ENCODE results near the gene DYRK1A.
"Not testable (repeated sequence)": the region's sequence is repeated elsewhere in the genome, so short reads cannot be mapped to it uniquely, and the experiment has no call there.

DYRK1A gene

DNA sequence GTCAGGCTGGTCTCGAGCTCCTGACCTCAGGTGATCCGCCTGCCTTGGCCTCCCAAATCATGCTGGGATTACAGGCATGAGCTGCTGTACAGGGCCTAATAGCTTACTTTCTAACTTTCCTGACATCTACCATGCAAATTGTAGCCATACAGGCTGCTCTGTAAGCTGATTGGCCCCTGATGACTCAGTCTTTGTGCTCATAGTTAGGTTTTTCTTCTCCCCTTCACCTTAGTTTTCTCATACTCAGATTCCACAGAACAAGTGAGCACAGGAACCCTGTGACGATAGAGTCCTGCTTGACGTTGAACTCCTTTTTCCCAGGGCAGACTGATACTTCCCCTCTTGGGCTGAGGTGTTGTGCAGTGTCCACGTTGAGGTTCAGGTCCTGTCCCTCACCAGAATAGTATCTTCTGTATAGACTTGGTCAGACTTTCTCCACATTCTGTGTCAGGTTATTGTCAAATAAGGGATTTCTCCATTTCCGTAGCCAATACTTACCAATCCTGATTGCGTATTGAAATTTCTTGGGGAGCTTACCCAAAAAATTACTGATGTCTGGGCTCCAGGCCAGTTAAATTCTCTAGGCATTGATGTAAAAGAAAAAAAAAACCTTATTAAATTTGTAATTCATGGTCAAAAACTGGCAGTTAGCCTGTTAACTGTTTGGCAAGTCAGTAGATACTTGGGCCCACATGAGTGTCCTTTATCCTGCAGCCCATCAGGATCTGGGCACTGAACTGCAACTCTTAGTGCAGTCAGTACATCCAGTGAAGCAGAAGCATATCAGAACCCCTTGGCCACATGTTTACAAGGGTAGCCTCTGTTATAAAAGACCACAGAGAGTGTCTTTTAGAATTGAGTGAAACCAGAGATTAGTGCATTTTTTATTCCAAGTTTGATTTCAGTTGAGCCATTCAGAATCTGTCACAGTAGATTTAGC, 118.2 kb downstream of the DYRK1A start:
- no peak for DNase-seq (ENCODE audit: low read depth)

DNA sequence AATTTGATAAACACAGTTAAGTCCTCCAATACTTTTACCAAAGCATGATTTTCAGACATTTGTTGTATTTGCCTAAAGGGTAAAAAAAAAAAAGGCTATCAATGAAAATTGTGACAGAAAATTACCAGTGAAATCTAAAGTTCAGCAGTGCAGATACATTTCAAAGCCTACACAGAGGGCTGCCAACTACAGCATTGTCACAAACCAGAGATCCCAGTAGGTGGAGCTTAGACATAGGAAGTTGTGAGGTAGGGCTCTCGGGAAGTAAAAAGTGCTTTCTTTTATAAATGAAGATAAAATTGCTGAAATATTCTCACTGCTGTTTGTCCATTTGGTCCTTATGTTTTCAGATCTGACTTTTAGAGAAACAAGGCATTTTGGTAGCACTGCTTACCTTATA, 123.0 kb downstream of the DYRK1A start:
- no peak for DNase-seq (ENCODE audit: low read depth)

DNA sequence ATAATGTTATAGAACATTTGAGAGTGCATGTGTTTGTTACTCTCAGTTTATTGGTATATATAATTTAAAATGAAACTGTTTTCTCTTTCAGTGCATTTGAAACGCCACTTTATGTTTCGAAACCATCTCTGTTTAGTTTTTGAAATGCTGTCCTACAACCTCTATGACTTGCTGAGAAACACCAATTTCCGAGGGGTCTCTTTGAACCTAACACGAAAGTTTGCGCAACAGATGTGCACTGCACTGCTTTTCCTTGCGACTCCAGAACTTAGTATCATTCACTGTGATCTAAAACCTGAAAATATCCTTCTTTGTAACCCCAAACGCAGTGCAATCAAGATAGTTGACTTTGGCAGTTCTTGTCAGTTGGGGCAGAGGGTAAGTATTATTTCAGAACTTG, 123.5 kb downstream of the DYRK1A start:
- DNase-seq (ENCODE audit: low read depth): no peak

DNA sequence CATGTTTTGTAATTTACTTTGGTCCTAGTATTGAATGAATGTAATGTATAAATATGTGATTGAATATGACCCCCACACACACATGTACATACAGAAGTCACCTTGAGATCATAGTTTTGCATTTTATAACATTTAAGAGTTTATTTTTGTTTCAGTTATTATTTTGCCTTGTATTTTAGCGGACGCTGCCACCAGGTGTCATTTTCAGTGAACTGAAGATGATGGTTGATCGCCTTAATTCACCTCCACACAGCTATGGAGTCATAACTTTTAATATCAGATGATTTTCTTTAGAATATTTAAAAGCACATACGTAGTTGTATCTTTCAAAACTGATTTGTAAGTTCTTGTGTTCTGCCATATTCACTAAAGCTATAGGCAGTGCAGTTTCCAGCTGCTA, 130.4 kb downstream of the DYRK1A start:
- DNase-seq (ENCODE audit: low read depth): no peak

DNA sequence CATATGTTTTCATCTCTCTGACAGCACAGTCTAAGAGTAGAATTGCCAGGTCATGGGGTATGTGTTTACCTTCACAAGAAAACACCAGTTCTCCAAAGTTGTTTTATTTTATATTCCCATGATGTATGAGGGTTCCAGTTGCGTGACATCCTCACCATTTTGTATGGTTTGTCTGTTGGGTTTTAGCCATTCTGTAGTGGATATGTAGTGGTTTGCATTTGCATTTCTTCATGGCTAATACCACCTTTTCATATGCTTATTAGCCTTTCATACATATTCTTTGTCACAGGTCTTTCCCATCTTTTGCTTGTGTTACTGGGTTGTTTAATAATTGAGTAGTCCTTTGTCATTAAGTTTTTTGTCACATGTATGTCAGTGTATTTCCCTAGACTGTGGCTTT, 132.1 kb downstream of the DYRK1A start:
- no peak for DNase-seq (ENCODE audit: low read depth)

DNA sequence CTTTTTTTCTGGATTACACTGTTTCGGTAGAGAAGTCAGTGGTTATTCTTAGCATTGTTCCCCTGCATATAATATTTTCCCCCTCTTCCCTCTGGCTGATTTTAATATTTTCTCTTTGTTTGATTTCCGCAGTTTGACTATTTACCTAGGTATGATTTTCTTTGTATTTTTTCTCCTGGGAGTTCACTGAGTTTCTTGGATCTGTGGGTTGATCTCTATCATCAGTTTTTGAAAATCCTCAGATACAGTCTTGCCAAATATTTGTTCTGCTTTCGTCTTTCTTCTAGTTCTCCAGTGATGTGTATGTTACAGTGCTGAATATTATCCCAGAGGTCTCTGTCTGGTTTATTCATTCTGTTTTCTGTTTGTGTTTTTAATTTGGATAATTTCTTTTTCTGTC, 136.4 kb downstream of the DYRK1A start:
- DNase-seq (ENCODE audit: low read depth): no peak

DNA sequence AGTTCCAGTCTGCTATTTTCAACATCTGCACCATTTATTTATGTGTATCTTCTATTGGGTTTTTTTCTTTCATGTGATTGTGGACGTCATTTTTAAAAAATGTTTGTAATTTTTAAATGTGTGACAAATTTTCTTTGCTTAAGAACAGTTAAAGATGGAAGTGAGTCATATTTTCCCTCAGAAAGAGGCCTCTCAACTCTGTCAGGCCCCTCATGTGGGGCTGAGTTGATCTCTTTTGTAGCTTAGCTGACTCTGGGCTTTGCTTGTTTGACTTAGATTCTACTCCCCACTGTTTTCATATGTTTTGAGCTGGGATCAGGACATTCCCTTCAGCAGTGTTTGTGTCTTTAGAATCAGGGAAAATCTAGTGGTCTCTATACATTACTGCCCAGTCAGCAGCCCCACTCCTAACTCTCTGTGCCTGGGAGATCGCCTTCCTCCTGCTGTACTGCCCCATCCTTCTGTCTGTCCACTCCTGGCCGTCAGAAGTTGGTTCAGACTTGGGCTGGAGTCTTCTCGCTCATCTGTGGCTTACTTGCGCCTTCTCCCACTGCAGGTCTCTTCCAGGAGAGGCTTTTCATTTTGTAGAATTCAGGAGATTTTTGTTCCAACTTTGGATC, 137.4 kb downstream of the DYRK1A start:
- DNase-seq (ENCODE audit: low read depth): peak; percentile 30

DNA sequence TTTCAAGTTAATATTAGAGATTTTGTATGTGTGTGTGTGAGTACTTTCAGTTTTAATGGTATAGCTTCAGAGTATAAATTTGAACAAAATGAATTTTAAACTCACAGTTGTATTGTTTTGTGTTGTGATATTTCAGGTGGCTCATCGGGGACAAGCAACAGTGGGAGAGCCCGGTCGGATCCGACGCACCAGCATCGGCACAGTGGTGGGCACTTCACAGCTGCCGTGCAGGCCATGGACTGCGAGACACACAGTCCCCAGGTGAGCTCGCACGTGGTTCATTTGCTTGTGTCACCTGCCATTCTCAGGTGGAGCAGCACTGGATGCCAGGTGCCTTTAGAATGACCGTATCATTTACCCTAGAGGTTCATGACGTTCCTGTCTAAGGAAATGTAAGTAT, 139.4 kb downstream of the DYRK1A start:
- DNase-seq (ENCODE audit: low read depth): no peak

DNA sequence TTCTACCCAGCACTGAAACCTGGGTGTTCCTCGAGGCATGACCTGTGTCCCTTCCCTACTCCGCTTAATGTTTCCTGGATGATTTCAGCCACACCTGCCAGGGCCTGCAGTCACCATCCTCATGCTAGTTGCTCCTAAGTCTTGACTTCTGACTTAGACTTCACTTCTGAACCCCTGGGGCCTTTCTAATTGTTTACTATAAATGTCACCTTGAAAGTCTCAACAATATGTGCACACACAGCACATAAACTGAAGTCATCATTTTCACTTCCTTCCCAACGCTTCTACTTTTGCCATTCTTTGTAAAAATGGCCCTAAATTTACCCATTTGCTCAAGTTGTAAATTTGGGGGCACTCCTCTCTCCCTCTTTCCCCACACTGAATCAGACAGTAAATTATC, 141.1 kb downstream of the DYRK1A start:
- no peak for DNase-seq (ENCODE audit: low read depth)

DNA sequence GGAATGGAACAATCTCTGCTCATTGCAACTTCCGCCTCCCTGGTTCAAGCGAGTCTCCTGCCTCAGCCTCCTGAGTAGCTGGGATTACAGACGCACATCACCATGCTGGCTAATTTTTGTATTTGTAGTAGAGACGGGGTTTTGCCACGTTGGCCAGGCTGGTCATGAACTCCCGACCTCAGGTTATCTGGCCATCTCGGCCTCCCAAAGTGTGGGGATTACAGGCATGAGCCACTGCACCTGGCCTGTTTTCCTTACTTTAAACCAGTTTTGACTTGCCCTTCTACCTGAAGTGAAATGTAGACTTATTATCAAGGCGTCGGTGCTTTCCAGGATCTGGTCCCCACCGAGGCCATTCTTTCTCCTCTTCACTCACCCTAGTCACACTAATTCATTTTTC, 141.8 kb downstream of the DYRK1A start:
- DNase-seq (ENCODE audit: low read depth): no peak

DNA sequence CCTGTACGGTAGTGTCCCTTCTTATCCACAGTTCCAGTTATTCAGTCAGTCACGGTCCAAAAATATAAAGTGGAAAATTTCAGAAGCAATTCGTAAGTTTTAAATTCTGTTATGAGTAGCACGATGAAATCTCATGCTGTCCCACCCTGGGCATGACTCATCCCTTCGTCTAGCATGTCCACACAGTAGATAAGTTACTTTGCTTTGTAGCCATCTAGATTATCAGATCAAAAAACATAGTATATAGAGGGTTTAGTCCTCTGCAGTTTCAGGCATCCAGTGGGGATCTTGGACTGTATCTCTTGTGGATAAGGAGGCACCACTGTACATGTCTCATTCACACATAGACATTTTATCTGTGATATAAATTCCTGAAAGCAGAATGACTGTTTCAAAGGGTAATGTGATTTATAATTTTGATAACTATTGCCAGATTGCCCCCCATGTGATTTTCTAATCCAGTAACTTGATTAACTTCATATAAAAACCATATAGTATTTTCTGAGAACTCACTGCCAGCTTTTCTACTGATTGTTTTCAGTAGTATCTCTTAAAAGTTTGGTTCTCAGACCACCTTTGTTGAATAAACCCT, 143.3 kb downstream of the DYRK1A start:
- peak; percentile 29 for DNase-seq (ENCODE audit: low read depth)

DNA sequence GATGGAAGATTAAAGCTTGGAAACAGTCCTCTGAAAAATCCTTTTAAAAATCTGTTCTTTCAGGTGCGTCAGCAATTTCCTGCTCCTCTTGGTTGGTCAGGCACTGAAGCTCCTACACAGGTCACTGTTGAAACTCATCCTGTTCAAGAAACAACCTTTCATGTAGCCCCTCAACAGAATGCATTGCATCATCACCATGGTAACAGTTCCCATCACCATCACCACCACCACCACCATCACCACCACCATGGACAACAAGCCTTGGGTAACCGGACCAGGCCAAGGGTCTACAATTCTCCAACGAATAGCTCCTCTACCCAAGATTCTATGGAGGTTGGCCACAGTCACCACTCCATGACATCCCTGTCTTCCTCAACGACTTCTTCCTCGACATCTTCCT, 145.3 kb downstream of the DYRK1A start:
- no peak for DNase-seq (ENCODE audit: low read depth)

DNA sequence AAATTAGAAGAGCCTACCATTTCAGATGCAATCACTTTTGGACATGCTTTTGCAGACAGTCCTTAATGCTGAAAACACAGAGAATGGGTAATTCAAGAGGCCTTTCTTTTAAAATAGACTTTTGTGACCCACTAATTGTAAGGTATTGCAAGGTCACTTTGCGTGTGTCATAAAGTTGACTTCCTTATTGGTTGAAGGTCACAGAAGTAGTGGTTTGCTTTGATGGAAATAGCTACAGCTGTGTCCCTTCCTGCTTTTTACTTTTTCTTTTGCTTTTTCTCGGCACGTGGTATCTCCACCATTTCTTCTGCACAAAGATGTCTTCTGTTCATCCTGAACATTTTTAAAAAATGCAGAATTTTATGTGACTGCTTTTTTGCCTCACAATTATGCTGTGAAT, 146.8 kb downstream of the DYRK1A start:
- DNase-seq (ENCODE audit: low read depth): no peak

DNA sequence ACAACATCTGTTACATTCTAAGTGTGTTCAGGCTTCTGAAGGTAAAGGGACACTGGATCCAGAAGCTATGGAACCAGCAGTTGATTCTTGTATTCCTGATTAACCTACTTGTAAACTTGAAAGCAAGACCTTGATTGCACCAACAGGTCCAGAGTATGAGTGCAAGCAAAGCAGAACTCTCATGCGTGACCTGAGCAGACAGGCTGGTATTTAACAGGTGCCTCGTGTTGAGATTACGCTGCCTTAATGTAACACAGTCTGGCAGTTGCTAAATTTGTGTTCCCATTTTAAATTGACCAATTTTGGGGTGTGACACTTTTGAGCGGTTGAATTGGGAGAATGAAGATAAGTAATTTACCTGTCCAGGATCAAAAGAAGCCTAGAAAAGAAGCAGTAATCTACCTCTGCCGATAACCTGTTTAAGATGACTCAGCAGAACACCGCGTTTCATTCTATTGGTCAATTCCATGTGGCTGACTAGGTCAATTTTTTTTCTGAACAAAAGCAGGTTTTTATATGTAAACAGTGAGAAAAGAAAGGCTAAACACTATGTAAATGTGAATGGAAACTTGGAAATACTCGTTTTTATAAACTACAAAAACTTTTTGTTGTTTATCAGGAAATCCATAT, 147.6 kb downstream of the DYRK1A start:
- DNase-seq (ENCODE audit: low read depth): no peak

DNA sequence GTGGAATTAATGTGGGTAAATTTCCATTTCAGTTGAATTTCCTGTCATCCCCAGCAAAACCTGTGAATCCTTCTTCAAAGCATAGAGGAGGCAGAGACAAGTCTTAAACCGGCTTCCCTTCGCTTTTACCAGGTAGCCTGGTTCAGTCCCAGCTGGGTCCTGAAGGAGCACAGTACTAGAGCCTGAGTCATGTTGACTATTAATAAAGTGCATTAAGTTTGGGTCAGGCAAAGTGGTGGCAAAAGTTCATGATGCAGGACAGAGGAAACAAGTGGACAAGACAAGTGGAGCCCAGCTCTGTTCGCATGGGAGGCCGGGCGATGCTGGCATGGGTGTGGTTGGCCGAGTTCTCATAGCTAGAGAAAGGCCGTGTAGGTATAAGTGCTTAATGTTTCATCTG, 150.4 kb downstream of the DYRK1A start:
- no peak for DNase-seq (ENCODE audit: low read depth)

DNA sequence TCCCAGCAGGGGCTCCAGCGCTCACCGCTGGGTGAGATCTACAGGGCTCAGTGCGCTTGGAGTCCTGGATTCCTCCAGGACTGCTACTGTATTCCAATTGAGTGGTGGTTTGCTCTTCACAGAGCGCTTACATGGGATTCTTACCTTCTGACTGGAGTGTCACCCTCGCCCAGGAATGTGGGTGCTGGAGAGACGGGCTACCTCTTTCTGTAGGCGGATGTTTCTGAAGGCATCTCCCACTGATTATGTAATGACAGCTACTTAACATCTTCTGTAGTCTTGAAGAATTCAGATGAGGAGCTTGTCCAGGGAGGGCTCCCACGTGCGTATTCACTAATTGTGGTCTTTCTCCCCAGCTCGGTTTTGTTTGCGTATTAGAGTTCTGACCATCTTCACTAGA, 154.2 kb downstream of the DYRK1A start:
- no peak for DNase-seq (ENCODE audit: low read depth)

DNA sequence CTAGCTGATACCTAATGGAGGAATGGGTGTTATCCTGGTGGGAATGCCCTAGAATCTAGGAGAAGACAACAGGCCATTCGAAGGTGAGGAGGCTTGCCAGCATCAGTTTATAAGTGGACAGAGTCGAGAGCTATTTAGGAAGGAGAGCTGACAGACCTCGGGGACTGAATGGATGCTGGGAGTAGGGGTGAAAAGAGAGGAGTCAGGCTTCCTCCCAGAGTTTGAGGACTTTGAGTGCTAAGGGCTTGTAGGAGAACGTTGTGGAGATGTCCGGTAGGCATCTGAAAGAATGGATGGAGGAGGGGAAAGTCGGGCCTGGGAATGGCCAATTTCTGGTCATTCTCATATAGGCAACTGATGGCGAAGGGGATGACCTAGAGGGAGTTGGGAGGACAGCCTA, 155.1 kb downstream of the DYRK1A start:
- DNase-seq (ENCODE audit: low read depth): no peak

DNA sequence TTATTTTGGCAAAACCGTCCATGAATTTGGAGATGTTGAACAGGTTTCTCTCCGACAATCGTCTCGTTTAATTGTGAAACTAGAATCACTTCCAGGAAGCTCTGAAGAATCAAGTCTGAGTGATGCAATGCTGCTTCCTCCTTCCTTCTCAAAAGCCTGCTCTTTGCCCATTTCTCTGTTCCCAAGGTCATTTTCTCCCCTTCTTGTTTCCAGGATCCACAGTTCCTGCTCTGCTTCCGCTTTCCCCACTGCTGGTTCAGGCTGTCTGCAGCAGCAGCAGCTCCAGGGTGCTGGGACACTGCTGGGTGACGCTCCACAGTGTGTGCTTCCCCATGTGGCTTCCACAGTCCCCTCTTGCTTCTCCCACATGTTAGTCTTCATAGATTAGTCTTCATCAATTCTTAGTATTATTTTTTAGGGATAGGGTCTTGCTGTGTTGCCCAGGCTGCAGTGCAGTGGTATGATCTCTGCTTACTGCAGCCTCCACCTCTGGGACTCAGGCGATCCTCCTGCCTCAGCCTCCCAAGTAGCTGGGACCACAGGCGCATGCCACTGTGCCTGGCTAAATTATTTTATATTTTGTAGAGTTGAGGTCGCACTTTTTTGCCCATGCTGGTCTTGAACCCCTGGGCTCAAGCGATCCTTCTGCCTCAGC, 156.2 kb downstream of the DYRK1A start:
- DNase-seq (ENCODE audit: low read depth): no peak

DNA sequence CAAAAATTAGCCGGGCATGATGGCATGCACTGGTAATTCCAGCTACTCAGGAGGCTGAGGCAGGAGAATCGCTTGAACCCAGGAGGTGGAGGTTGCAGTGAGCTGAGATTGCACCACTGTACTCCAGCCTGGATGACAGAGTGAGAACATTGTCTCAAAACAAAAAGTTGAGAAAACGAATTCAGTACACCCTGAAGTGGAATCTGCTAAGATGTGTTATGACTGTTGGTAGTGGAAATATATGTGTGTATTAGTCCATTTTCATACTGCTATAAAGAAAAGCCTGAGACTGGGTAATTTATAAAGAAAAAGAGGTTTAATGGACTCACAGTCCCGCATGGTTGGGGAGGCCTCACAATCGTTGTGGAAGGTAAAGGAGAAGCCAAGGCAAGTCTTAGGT, 158.4 kb downstream of the DYRK1A start:
- not testable (repeated sequence) for DNase-seq (ENCODE audit: low read depth)

DNA sequence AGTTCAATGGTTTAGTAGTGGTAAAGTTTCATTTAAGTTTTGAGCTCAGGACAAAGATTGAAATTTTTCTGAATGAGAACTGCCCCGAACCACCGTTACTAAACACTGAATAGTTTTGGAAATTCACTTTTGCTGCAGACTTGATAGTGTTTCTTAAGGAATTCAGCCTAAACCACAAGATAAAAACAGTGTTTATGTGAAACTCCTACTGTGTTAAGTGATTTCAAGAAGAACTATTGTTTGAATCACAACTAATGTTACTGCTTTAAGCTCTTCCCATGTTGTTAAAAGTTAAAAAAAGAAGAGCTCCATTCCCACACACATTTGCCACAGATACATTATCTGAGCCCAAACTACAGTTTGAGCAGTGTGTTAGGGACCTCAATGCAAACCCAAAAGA, 159.2 kb downstream of the DYRK1A start:
- DNase-seq (ENCODE audit: low read depth): no peak

DNA sequence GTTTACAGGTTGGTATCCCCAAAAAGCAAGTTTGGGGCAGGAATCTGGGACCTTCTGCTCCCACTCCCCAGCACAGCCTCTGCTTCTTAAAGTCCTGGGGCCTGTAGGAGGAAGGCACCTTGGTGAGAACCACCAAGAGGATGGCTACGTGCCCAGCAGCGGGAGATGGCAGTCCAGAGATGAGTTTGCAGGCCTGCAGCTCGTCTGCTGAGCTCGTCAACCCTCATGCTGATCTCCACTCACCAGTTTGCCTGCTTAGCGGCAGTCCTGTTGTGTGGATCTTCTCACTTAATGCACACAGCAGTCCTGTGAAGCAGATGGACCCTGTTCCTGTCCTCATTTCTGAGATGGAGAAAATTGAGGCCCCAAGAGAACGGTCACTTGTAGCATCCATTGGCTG, 160.5 kb downstream of the DYRK1A start:
- DNase-seq (ENCODE audit: low read depth): no peak

DNA sequence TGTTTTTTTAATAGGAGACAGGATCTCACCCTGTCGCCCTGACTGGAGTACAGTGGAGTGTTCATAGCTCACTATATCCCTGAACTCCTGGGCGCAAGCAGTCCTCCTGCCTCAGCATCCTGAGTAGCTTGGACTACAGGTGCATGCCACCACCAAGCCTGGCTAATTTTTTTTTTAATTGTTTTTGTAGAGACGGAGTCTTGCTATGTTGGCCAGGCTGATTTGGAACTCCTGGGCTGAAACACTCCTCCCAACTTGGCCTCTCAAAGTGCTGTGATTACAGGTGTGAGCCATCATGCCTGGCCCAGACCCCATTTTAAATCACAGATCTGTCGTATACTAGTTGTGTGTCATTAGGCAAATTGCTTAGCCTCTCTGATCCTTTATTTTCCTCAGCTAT, 161.1 kb downstream of the DYRK1A start:
- DNase-seq (ENCODE audit: low read depth): no peak

Measured in stromal cell of bone marrow (primary cell).